HEK293T (cell line): ENCODE results near the gene VIT.

Experiments
- ARNT ChIP-seq: fragments of 450-650 bp; IDR thresholded peaks from 2 replicates; pipeline ENCODE4 v1.6.1; 2017; ENCODE audit warnings: mild to moderate bottlenecking
- ELF4 ChIP-seq: fragments of 450-650 bp; IDR thresholded peaks from 2 replicates; pipeline ENCODE4 v1.6.1; 2017; ENCODE audit warnings: antibody characterized with exemption
- FOXA1 ChIP-seq: fragments of 450-650 bp; IDR thresholded peaks from 2 replicates; pipeline ENCODE4 v1.6.1; 2016; ENCODE audit warnings: mild to moderate bottlenecking
- FOXM1 ChIP-seq: fragments of 450-650 bp; IDR thresholded peaks from 2 replicates; pipeline ENCODE4 v1.6.1; 2017; ENCODE audit warnings: mild to moderate bottlenecking, borderline replicate concordance
- NFRKB ChIP-seq: fragments of 450-650 bp; IDR thresholded peaks from 2 replicates; pipeline ENCODE4 v1.6.1; 2016; ENCODE audit warnings: mild to moderate bottlenecking, moderate library complexity
- SUZ12 ChIP-seq: fragments of 450-650 bp; IDR thresholded peaks from 2 replicates; pipeline ENCODE4 v1.6.1; 2016; ENCODE audit warnings: mild to moderate bottlenecking
- TARDBP ChIP-seq: fragments of 450-650 bp; IDR thresholded peaks from 2 replicates; pipeline ENCODE4 v1.6.1; 2016
- TF ChIP-seq, protein P1 (sequence below): fragments of 450-650 bp; IDR thresholded peaks from 2 replicates; pipeline ENCODE4 v1.6.1; 2016

GRCh38 chr2:36857713-36858112, 161.2 kb downstream of the VIT start:
- TF ChIP-seq FOXM1 (no peak), NFRKB (no peak), ELF4 (no peak), SUZ12 (no peak), TARDBP (no peak), ARNT (no peak), FOXA1 (no peak)
- TF ChIP-seq, protein P1, sequence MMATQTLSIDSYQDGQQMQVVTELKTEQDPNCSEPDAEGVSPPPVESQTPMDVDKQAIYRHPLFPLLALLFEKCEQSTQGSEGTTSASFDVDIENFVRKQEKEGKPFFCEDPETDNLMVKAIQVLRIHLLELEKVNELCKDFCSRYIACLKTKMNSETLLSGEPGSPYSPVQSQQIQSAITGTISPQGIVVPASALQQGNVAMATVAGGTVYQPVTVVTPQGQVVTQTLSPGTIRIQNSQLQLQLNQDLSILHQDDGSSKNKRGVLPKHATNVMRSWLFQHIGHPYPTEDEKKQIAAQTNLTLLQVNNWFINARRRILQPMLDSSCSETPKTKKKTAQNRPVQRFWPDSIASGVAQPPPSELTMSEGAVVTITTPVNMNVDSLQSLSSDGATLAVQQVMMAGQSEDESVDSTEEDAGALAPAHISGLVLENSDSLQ: no peak
